Coronary artery (tissue), 2 donors: ENCODE results near the gene FBXL4.

ENCODE experiments used
- DNase-seq: peaks from one replicate; pipeline ENCODE4 v3.0.0-alpha.2; 2017; ENCODE audit warnings: low spot score
- H3K27ac ChIP-seq, 2 donors: fragments of 200-600 bp; sonication (generic); one replicate each; pipeline ENCODE4 v1.5.1; 2016 to 2019
- H3K4me3 ChIP-seq: fragments of 200-600 bp; sonication (generic); 2 replicates; pipeline ENCODE4 v1.5.1; 2016; ENCODE audit warnings: mild to moderate bottlenecking, moderate library complexity
- CTCF ChIP-seq: fragments of 200-600 bp; sonication (generic); IDR thresholded peaks from one replicate; pipeline ENCODE4 v1.5.1; 2019; ENCODE audit warnings: antibody characterized with exemption

Gene FBXL4

GRCh38 chr6:98836025-98836961 is 111.5 kb downstream of the FBXL4 start:
- Histone ChIP-seq H3K27ac (no peak overlapping the region), H3K4me3 (peak overlapping the region; percentile 76)
- TF ChIP-seq CTCF = no peak
- DNase-seq = no peak

DNA sequence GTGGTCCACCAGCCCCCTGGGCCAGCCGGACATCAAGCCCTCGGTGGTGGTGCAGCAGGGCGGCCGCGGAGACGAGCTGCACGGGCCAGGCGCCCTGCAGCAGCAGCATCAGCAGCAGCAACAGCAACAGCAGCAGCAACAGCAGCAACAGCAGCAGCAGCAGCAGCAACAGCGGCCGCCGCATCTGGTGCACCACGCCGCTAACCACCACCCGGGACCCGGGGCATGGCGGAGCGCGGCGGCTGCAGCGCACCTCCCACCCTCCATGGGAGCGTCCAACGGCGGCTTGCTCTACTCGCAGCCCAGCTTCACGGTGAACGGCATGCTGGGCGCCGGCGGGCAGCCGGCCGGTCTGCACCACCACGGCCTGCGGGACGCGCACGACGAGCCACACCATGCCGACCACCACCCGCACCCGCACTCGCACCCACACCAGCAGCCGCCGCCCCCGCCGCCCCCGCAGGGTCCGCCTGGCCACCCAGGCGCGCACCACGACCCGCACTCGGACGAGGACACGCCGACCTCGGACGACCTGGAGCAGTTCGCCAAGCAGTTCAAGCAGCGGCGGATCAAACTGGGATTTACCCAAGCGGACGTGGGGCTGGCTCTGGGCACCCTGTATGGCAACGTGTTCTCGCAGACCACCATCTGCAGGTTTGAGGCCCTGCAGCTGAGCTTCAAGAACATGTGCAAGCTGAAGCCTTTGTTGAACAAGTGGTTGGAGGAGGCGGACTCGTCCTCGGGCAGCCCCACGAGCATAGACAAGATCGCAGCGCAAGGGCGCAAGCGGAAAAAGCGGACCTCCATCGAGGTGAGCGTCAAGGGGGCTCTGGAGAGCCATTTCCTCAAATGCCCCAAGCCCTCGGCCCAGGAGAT is 112.4 kb downstream of the FBXL4 start:
- no peak overlapping the region for H3K27ac ChIP-seq
- H3K4me3 ChIP-seq = peak overlapping the region; percentile 76
- no peak for DNase-seq
- TF ChIP-seq CTCF = no peak

GRCh38 chr6:98834060-98835031 is 113.4 kb downstream of the FBXL4 start, which contains the start of gene POU3F2:
Gene POU3F2, plus strand, starts transcription at chr6:98834574. Its CDS starts 300 bp downstream, at chr6:98834874.
- peak; percentile 75 for DNase-seq

GRCh38 chr6:98833307-98834059 is 114.3 kb downstream of the FBXL4 start:
- peak overlapping the region; percentile 76 for H3K4me3 ChIP-seq
- DNase-seq = no peak
- no peak overlapping the region for H3K27ac ChIP-seq
- TF ChIP-seq CTCF = no peak

More at GRCh38 chr6:98834060-98835031, 113.4 kb downstream of the FBXL4 start, which contains the start of gene POU3F2:
- Histone ChIP-seq H3K4me3 (peak within 1 kb of the TSS; percentile 76), H3K27ac (no peak within 1 kb of the TSS)
- TF ChIP-seq CTCF = no peak

DNA sequence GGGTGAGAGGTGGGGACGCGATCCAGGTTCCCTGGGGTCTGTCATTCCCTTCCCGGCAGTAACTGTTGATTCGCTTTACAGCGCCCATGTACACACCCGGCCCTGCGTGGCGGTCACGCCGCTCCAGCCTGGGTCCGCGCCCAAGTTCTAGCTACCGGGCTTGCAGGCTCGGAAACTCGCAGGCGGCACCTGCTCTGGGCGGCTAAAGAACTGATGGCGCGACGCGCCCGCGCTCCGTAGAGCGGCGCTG is 114.8 kb downstream of the FBXL4 start:
- TF ChIP-seq CTCF = no peak
- peak overlapping the region; percentile 76 for H3K4me3 ChIP-seq
- DNase-seq = no peak

More for the DNA sequence above, 114.8 kb downstream of the FBXL4 start:
- no peak overlapping the region for H3K27ac ChIP-seq
